Measurements from ENCODE around the gene TSC22D4. TPM values are rescaled to one million over a fixed set of nuclear protein-coding genes. Genes with fewer than 3 reads are reported as not detected.
"Not testable (repeated sequence)": the region's sequence is repeated elsewhere in the genome, so short reads cannot be mapped to it uniquely, and the experiment has no call there.

TSC22D4 gene
- total RNA-seq, 1 experiment from 2014 or later = 24.4 TPM

- no peaks in the 10 kb centered on the region for H3K9me3 Mint-ChIP-seq (ENCODE audit: low read depth, unreplicated experiment)
- no peaks in the 10 kb centered on the region for H3K27me3 Mint-ChIP-seq (ENCODE audit: unreplicated experiment)
- no peak for TF ChIP-seq CTCF (IDR thresholded peaks at IDR 0.05; ENCODE audit: unreplicated experiment)
- BruUV-seq (replicated peaks) = no TSS peak
- H3K4me3 Mint-ChIP-seq (ENCODE audit: low read depth, unreplicated experiment) = no peak overlapping the region
- CTCF ChIA-PET = no interaction called here
- DNase-seq = no peak
- no peaks in the 10 kb centered on the region for H3K36me3 Mint-ChIP-seq (ENCODE audit: insufficient read depth, unreplicated experiment)
- no peaks in the 10 kb centered on the region for H3K4me1 Mint-ChIP-seq (ENCODE audit: low read depth, unreplicated experiment)
- no peak overlapping the region for H3K27ac Mint-ChIP-seq (ENCODE audit: unreplicated experiment)
- intact Hi-C loops (cut with micrococcal nuclease; ENCODE audit: unreplicated experiment) = no loop called here
These were observed 34.4 kb downstream of the TSC22D4 start for GRCh38 chr7:100444311-100445278.

- TF ChIP-seq CTCF (IDR thresholded peaks at IDR 0.05; ENCODE audit: unreplicated experiment) = no peak
- Mint-ChIP-seq H3K9me3 (ENCODE audit: low read depth, unreplicated experiment) (no peaks in the 10 kb centered on the region), H3K27ac (ENCODE audit: unreplicated experiment) (peak overlapping the region; percentile 53), H3K4me3 (ENCODE audit: low read depth, unreplicated experiment) (no peak overlapping the region), H3K4me1 (ENCODE audit: low read depth, unreplicated experiment) (no peaks in the 10 kb centered on the region), H3K36me3 (ENCODE audit: insufficient read depth, unreplicated experiment) (no peaks in the 10 kb centered on the region), H3K27me3 (ENCODE audit: unreplicated experiment) (no peaks in the 10 kb centered on the region)
- CTCF ChIA-PET = no interaction called here
- intact Hi-C loops (cut with micrococcal nuclease; ENCODE audit: unreplicated experiment) = no loop called here
- no TSS peak for BruUV-seq (replicated peaks)
- no peak for DNase-seq
These were observed 35.7 kb downstream of the TSC22D4 start for GRCh38 chr7:100443096-100443840.

DNA sequence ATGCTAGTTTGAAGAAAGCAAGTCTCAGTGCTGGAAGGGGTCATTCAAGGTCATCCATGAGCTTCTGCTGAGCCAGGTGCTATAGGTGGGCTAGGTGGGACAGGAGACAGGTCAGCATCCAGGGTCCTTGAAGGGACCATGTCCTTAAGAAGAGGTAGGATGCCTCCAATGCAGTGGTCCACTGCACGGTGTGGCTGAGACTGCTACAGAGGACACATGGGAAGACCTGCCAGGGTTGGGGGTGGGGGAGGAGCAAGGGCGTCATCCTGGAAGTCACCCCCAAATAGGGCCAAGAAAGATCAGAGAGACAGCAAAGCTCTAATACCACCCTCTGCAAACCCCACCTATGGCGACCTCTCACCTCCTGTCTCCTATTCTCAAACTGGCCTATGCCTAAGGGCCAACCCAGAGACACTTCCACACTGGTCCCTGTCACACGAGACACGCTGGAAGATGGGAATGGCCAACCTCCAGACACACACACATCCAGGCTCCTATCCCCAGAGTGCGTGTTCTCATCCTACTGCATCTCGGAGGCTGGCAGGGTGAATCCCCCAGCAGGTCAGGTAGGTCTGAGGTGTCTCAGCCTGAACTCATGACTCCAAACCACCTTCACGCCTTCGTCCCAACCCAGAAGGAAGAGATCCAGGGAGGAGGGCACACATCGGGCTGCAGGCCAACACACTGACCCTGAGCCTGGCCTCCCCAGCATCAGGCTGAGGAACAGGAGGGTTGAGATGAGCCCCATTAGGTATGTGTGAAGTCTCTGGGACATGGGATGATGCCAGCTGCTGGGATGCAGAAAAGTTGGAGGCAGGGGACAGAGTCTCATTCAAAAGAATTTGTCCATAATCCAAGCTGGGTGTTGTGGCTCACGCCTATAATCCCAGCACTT is 37.1 kb downstream of the TSC22D4 start:
- Mint-ChIP-seq H3K9me3 (ENCODE audit: low read depth, unreplicated experiment) (no peaks in the 10 kb centered on the region), H3K27ac (ENCODE audit: unreplicated experiment) (no peak overlapping the region), H3K27me3 (ENCODE audit: unreplicated experiment) (no peaks in the 10 kb centered on the region), H3K36me3 (ENCODE audit: insufficient read depth, unreplicated experiment) (no peaks in the 10 kb centered on the region), H3K4me3 (ENCODE audit: low read depth, unreplicated experiment) (no peak overlapping the region), H3K4me1 (ENCODE audit: low read depth, unreplicated experiment) (no peaks in the 10 kb centered on the region)
- BruUV-seq (replicated peaks) = no TSS peak
- intact Hi-C loops (cut with micrococcal nuclease; ENCODE audit: unreplicated experiment) = no loop called here
- CTCF ChIA-PET = no interaction called here
- no peak for DNase-seq
- TF ChIP-seq CTCF (IDR thresholded peaks at IDR 0.05; ENCODE audit: unreplicated experiment) = no peak

DNA sequence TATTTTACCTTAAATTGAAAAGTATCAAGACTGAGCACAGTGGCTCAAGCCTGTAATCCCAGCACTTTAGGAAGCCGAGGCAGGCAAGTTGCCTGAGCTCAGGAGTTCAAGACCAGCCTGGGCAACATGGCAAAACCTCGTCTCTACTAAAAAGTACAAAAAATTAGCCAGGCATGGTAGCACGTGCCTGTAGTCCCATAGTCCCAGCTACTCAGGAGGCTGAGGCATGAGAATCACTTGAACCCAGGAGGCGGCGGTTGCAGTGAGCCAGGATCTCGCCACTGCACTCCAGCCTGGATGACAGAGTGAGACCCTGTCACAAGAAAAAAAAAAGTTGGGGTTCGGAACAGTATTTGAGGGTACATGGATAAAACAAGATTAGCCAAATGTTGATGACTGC is 39.8 kb downstream of the TSC22D4 start:
- H3K4me3 Mint-ChIP-seq (ENCODE audit: low read depth, unreplicated experiment); intact Hi-C loops (cut with micrococcal nuclease; ENCODE audit: unreplicated experiment); CTCF ChIA-PET; H3K27me3 Mint-ChIP-seq (ENCODE audit: unreplicated experiment); BruUV-seq (replicated peaks); H3K4me1 Mint-ChIP-seq (ENCODE audit: low read depth, unreplicated experiment); DNase-seq; H3K27ac Mint-ChIP-seq (ENCODE audit: unreplicated experiment); H3K9me3 Mint-ChIP-seq (ENCODE audit: low read depth, unreplicated experiment): not testable (repeated sequence)
- H3K36me3 Mint-ChIP-seq (ENCODE audit: insufficient read depth, unreplicated experiment) = peaks cover 25% of the 10 kb centered on the region

DNA sequence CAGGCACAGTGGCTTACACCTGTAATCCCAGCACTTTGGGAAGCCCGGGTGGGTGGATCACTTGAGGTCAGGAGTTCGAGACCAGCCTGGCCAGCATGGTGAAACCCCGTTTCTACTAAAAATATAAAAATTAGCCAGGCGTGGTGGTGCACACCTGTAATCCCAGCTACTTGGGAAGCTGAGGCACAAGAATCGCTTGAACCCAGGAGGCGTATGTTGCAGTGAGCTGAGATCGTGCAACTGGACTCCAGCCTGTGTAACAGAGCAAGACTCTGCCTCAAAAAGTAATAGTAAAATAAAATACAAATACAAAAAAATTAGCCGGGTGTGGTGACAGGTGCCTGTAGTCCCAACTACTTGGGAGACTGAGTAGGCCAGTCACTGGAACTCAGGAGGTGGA is 40.3 kb downstream of the TSC22D4 start:
- H3K27ac Mint-ChIP-seq (ENCODE audit: unreplicated experiment); intact Hi-C loops (cut with micrococcal nuclease; ENCODE audit: unreplicated experiment); H3K9me3 Mint-ChIP-seq (ENCODE audit: low read depth, unreplicated experiment); H3K27me3 Mint-ChIP-seq (ENCODE audit: unreplicated experiment); H3K4me3 Mint-ChIP-seq (ENCODE audit: low read depth, unreplicated experiment); DNase-seq; CTCF ChIA-PET; BruUV-seq (replicated peaks): not testable (repeated sequence)
- Mint-ChIP-seq H3K4me1 (ENCODE audit: low read depth, unreplicated experiment) (peaks cover 10% of the 10 kb centered on the region), H3K36me3 (ENCODE audit: insufficient read depth, unreplicated experiment) (peaks cover 30% of the 10 kb centered on the region)

Data from Calu3 (cell line).